CD8-positive, alpha-beta memory T cell (primary cell): Measurements from ENCODE around the gene APOC4. TPM values are rescaled to one million over a fixed set of nuclear protein-coding genes. Genes with fewer than 3 reads are reported as not detected.

Experiments
- CTCF ChIA-PET: fragments of 350-600 bp; sonication (Branson Sonifier 250); formaldehyde crosslinking; loops from one replicate; lab custom pipeline; 2021; ENCODE audit warnings: antibody characterized with exemption; lab: Charles Lee
- POLR2A ChIA-PET: fragments of 350-600 bp; sonication (Branson Sonifier 250); formaldehyde crosslinking; loops from one replicate; lab custom pipeline; 2021; ENCODE audit warnings: antibody characterized with exemption; lab: Charles Lee
- DNase-seq, 5 donors: peaks; one replicate each; pipeline versions ENCODE4 v3.0.0 to v3.0.0-alpha.2; 2020 to 2022; ENCODE audit warnings: mixed read lengths in 1 of 5
- H3K27ac ChIP-seq: one replicate; pipeline ENCODE4 v1.7.0; 2013; ENCODE audit warnings: low read depth, mild to moderate bottlenecking, low read length, moderate library complexity
- H3K27me3 ChIP-seq: 2 replicates; pipeline ENCODE4 v1.7.0; 2013; ENCODE audit warnings: low read length, mild to moderate bottlenecking; ENCODE audit not compliant: insufficient read depth, poor library complexity, severe bottlenecking
- H3K36me3 ChIP-seq: 2 replicates; pipeline ENCODE4 v1.7.0; 2013; ENCODE audit warnings: mild to moderate bottlenecking, low read length, moderate library complexity; ENCODE audit not compliant: insufficient read depth
- H3K4me1 ChIP-seq: 2 replicates; pipeline ENCODE4 v1.7.0; 2013; ENCODE audit warnings: mild to moderate bottlenecking, low read length, moderate library complexity; ENCODE audit not compliant: insufficient read depth
- H3K4me3 ChIP-seq: 2 replicates; pipeline ENCODE4 v1.7.0; 2013; ENCODE audit warnings: mild to moderate bottlenecking, low read length
- H3K9me3 ChIP-seq: 2 replicates; pipeline ENCODE4 v1.7.0; 2013; ENCODE audit warnings: mild to moderate bottlenecking, low read length
- H3K27ac Mint-ChIP-seq, 8 donors: one replicate each; pipeline ENCODE4 v1.8.0; 2020 to 2021; ENCODE audit warnings: mixed read lengths in 8 of 8, mild to moderate bottlenecking in 6 of 8, inconsistent platforms in 3 of 8, moderate library complexity in 3 of 8
- H3K27me3 Mint-ChIP-seq, 2 donors: one replicate each; pipeline ENCODE4 v1.8.0; 2020 to 2021; ENCODE audit warnings: mixed read lengths in 2 of 2, mild to moderate bottlenecking in 1 of 2, moderate library complexity in 1 of 2
- H3K36me3 Mint-ChIP-seq, 3 donors: one replicate each; pipeline ENCODE4 v1.8.0; 2020 to 2021; ENCODE audit warnings: mixed read lengths in 3 of 3, inconsistent platforms in 1 of 3, mild to moderate bottlenecking in 1 of 3
- H3K4me1 Mint-ChIP-seq, 3 donors: one replicate each; pipeline ENCODE4 v1.8.0; 2020 to 2021; ENCODE audit warnings: mixed read lengths in 3 of 3, inconsistent platforms in 1 of 3, mild to moderate bottlenecking in 1 of 3
- H3K4me3 Mint-ChIP-seq, 7 donors: one replicate each; pipeline ENCODE4 v1.8.0; 2020 to 2021; ENCODE audit warnings: mixed read lengths in 7 of 7, mild to moderate bottlenecking in 6 of 7, moderate library complexity in 4 of 7, inconsistent platforms in 2 of 7
- H3K9me3 Mint-ChIP-seq, 5 donors: one replicate each; pipeline ENCODE4 v1.8.0; 2020 to 2022; ENCODE audit warnings: mixed read lengths in 5 of 5, mild to moderate bottlenecking in 3 of 5, moderate library complexity in 2 of 5, inconsistent platforms in 1 of 5
- polyA plus RNA-seq: library from polyadenylated mRNA; unstranded; fragments of 300-500 nt; fragmentation: Illumina TruSeq; gene quantifications from one replicate; pipeline ENCODE4 v1.2.3, GENCODE V29; 2021
- total RNA-seq, 2 experiments: library from RNA; stranded (reverse); gene quantifications; one replicate each; pipeline ENCODE4 v1.2.3, GENCODE V29; 2021

The APOC4 gene
- total and polyA plus RNA-seq, 3 experiments from 2014 or later: not detected

GRCh38 chr19:44987148-44987675 is 45.2 kb downstream of the APOC4 start:
- ChIA-PET POLR2A (no interaction called here), CTCF (no interaction called here)
- H3K4me3 Mint-ChIP-seq: no peak overlapping the region
- no peaks in the 10 kb centered on the region for H3K4me1 ChIP-seq
- no peak overlapping the region for H3K27ac ChIP-seq
- no peaks in the 10 kb centered on the region for H3K27me3 ChIP-seq
- H3K36me3 Mint-ChIP-seq: peaks cover 0 to 79% (median 7%) of the 10 kb centered on the region in 3 donors
- H3K9me3 Mint-ChIP-seq: no peaks in the 10 kb centered on the region
- no peaks in the 10 kb centered on the region for H3K9me3 ChIP-seq
- peak overlapping the region in 1 of 8 donors; percentile 72 for H3K27ac Mint-ChIP-seq
- H3K27me3 Mint-ChIP-seq: peaks cover 0 to 3% of the 10 kb centered on the region in 2 donors
- no peaks in the 10 kb centered on the region for H3K36me3 ChIP-seq
- no peak overlapping the region for H3K4me3 ChIP-seq
- H3K4me1 Mint-ChIP-seq: no peaks in the 10 kb centered on the region
- DNase-seq: no peak

DNA sequence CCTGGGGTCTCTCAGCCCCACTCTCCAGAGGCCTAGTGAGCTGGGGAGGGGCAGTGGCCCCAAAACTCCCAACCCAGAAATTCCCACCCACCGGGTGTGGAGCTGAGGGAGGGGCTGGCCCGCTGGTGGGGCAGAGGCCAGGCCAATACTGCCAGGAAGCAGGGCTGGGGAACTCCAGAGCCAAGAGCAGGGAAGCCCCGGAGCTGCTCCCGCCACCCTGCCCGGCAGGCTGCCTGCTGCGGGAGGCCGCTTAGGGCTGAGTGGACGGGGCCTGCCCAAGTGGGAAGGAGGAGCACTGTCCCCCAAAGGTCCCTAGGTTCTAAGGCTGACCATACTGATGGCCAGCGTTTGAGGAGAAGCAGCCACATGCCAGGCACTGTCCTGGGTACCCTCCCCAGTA is 46.2 kb downstream of the APOC4 start:
- H3K27ac Mint-ChIP-seq: no peak overlapping the region
- H3K4me3 Mint-ChIP-seq: no peak overlapping the region
- POLR2A ChIA-PET: interaction anchor here (0.6 kb wide), 1 partner anchor 27 kb away, joined by 3 read pairs; no protein-coding TSS in a partner anchor
- H3K36me3 Mint-ChIP-seq: peaks cover 0 to 75% (median 7%) of the 10 kb centered on the region in 3 donors
- Histone ChIP-seq H3K9me3 (no peaks in the 10 kb centered on the region), H3K27ac (no peak overlapping the region), H3K27me3 (no peaks in the 10 kb centered on the region), H3K4me1 (no peaks in the 10 kb centered on the region), H3K4me3 (no peak overlapping the region), H3K36me3 (no peaks in the 10 kb centered on the region)
- no peaks in the 10 kb centered on the region for H3K4me1 Mint-ChIP-seq
- no peaks in the 10 kb centered on the region for H3K9me3 Mint-ChIP-seq
- peaks cover 0 to 3% of the 10 kb centered on the region in 2 donors for H3K27me3 Mint-ChIP-seq
- CTCF ChIA-PET: interaction anchor here (0.8 to 2.9 kb wide), 8 partner anchors 11 to 351 kb away, joined by 3 to 17 read pairs (median 4); no protein-coding TSS in a partner anchor
- DNase-seq: no peak

- no peaks in the 10 kb centered on the region for H3K4me1 ChIP-seq
- no peak overlapping the region for H3K27ac ChIP-seq
- no peak overlapping the region for H3K4me3 ChIP-seq
- Mint-ChIP-seq H3K27me3 (peaks cover 0 to 3% of the 10 kb centered on the region in 2 donors), H3K4me3 (no peak overlapping the region), H3K27ac (peak overlapping the region in 6 of 8 donors; percentile 54 to 81 (median 62)), H3K36me3 (peaks cover 0 to 79% (median 7%) of the 10 kb centered on the region in 3 donors), H3K4me1 (no peaks in the 10 kb centered on the region), H3K9me3 (no peaks in the 10 kb centered on the region)
- CTCF ChIA-PET: interaction anchor here (0.6 to 2.9 kb wide), 14 partner anchors 11 to 350 kb away, joined by 3 to 17 read pairs (median 4); partner anchors contain the start of gene CLASRP
- no peaks in the 10 kb centered on the region for H3K27me3 ChIP-seq
- no peaks in the 10 kb centered on the region for H3K36me3 ChIP-seq
- H3K9me3 ChIP-seq: no peaks in the 10 kb centered on the region
- peak; percentile 44 to 82 (median 55) for DNase-seq
- POLR2A ChIA-PET: no interaction called here
These were observed 47.0 kb downstream of the APOC4 start for GRCh38 chr19:44988896-44989556.

DNA sequence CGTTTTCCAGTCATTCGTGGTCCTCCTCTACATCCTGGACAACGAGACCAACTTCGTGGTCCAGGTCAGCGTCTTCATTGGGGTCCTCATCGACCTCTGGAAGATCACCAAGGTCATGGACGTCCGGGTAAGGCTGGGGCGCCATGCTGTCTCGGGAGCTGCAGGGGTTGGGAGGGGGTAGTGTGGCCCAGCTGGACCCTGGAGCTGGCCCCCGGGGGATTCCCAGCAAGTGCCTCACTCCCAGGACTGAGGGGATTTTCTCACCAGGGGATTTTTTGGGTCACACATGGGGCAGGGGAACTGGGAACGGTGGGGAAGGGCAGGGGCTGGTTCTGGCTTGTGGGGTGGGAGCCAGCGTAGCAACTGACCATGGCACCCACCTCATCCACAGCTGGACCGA is 48.4 kb downstream of the APOC4 start:
- Mint-ChIP-seq H3K4me3 (no peak overlapping the region), H3K27ac (no peak overlapping the region), H3K36me3 (peaks cover 0 to 67% (median 7%) of the 10 kb centered on the region in 3 donors), H3K27me3 (peaks cover 0 to 3% of the 10 kb centered on the region in 2 donors), H3K9me3 (no peaks in the 10 kb centered on the region), H3K4me1 (no peaks in the 10 kb centered on the region)
- CTCF ChIA-PET: interaction anchor here (1.4 to 2.9 kb wide), 3 partner anchors 10 to 69 kb away, joined by 5 to 17 read pairs (median 5); no protein-coding TSS in a partner anchor
- Histone ChIP-seq H3K27ac (no peak overlapping the region), H3K4me1 (no peaks in the 10 kb centered on the region), H3K9me3 (no peaks in the 10 kb centered on the region), H3K36me3 (no peaks in the 10 kb centered on the region), H3K4me3 (no peak overlapping the region), H3K27me3 (no peaks in the 10 kb centered on the region)
- POLR2A ChIA-PET: no interaction called here
- no peak for DNase-seq

DNA sequence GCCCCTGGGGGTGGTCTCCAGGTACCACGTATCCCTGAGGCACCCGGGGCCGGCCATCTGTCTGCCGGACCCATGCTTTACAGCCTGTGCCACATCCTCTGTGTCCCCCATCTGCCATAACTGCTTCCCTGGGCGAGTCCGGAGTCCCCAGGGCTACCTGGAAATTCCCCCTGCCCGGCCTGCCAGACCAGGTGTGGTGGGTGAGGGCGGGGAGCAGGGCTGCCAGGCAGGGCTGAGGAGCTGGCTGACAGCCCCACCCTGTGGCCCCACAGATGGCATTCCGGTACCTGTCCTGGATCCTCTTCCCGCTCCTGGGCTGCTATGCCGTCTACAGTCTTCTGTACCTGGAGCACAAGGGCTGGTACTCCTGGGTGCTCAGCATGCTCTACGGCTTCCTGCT is 48.9 kb downstream of the APOC4 start:
- DNase-seq: no peak
- Histone ChIP-seq H3K27ac (no peak overlapping the region), H3K9me3 (no peaks in the 10 kb centered on the region), H3K36me3 (no peaks in the 10 kb centered on the region), H3K27me3 (no peaks in the 10 kb centered on the region), H3K4me1 (no peaks in the 10 kb centered on the region), H3K4me3 (no peak overlapping the region)
- POLR2A ChIA-PET: no interaction called here
- Mint-ChIP-seq H3K27me3 (peaks cover 0 to 3% of the 10 kb centered on the region in 2 donors), H3K36me3 (peaks cover 0 to 62% (median 7%) of the 10 kb centered on the region in 3 donors), H3K9me3 (no peaks in the 10 kb centered on the region), H3K27ac (no peak overlapping the region), H3K4me1 (no peaks in the 10 kb centered on the region), H3K4me3 (no peak overlapping the region)
- CTCF ChIA-PET: no interaction called here

- H3K36me3 ChIP-seq: no peaks in the 10 kb centered on the region
- H3K36me3 Mint-ChIP-seq: peaks cover 0 to 46% (median 7%) of the 10 kb centered on the region in 3 donors
- peak overlapping the region in 1 of 7 donors; percentile 1 for H3K4me3 Mint-ChIP-seq
- ChIA-PET POLR2A (no interaction called here), CTCF (interaction anchor here (1.2 kb wide), 1 partner anchor 8 kb away, joined by 4 read pairs; no protein-coding TSS in a partner anchor)
- no peaks in the 10 kb centered on the region for H3K4me1 ChIP-seq
- no peaks in the 10 kb centered on the region for H3K9me3 ChIP-seq
- H3K4me1 Mint-ChIP-seq: no peaks in the 10 kb centered on the region
- H3K27ac Mint-ChIP-seq: peak overlapping the region in 1 of 8 donors; percentile 26
- peaks cover 0 to 3% of the 10 kb centered on the region in 2 donors for H3K27me3 Mint-ChIP-seq
- no peaks in the 10 kb centered on the region for H3K9me3 Mint-ChIP-seq
- no peak for DNase-seq
- no peak overlapping the region for H3K4me3 ChIP-seq
- no peak overlapping the region for H3K27ac ChIP-seq
- no peaks in the 10 kb centered on the region for H3K27me3 ChIP-seq
These were observed 50.5 kb downstream of the APOC4 start for GRCh38 chr19:44992336-44993163.

GRCh38 chr19:44993526-44993925 is 51.5 kb downstream of the APOC4 start:
- H3K27ac Mint-ChIP-seq: peak overlapping the region in 1 of 8 donors; percentile 67
- no peaks in the 10 kb centered on the region for H3K4me1 Mint-ChIP-seq
- H3K4me3 Mint-ChIP-seq: peak overlapping the region in 1 of 7 donors; percentile 28
- peaks cover 0 to 3% of the 10 kb centered on the region in 2 donors for H3K27me3 Mint-ChIP-seq
- no peaks in the 10 kb centered on the region for H3K9me3 Mint-ChIP-seq
- H3K4me1 ChIP-seq: no peaks in the 10 kb centered on the region
- DNase-seq: no peak
- no peaks in the 10 kb centered on the region for H3K36me3 ChIP-seq
- peaks cover 0 to 40% (median 4%) of the 10 kb centered on the region in 3 donors for H3K36me3 Mint-ChIP-seq
- no peak overlapping the region for H3K27ac ChIP-seq
- H3K4me3 ChIP-seq: no peak overlapping the region
- ChIA-PET CTCF (no interaction called here), POLR2A (no interaction called here)
- H3K9me3 ChIP-seq: no peaks in the 10 kb centered on the region
- H3K27me3 ChIP-seq: no peaks in the 10 kb centered on the region
